ENCODE data around the gene ENOX2. TPM values are rescaled to one million over a fixed set of nuclear protein-coding genes. Genes with fewer than 3 reads are reported as not detected.
"Not testable (repeated sequence)": the region's sequence is repeated elsewhere in the genome, so short reads cannot be mapped to it uniquely, and the experiment has no call there.

Gene ENOX2
- total and polyA plus RNA-seq, 3 donors from 2014 or later, result 19.4 to 22.8 (median 20.1) TPM

DNA sequence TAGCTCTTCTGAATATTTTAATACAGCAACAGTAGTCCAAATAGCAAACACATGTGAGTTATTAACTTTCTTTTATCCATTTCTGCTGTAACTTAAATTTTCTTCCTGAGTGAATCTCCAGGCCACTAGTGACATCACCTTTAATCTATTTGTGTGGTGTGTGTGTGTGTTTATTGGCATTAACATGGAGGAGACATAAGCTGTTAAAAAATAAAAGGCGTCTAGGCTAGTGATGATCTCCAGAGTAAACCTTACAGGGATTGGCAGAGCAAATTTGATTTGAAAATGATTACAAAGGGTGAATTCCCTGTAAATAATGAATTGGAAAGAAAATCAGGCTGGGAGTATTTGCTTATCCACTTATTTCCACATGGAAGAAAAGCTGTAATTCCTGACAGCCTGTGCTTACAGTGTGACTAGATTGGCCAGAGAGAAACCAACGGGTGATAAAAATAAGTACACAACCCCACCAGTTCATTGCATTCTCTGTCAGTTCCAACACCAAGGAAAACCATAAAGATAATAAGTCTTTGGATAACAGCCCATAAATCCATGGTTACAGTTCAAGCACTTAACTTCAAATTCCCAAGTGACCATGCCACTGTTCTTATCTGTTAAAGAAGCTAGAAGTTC is 186.1 kb downstream of the ENOX2 start:
- Histone ChIP-seq H3K36me3 (ENCODE audit: low read depth, missing control alignments) (no peaks in the 10 kb centered on the region), H3K4me1 (no peaks in the 10 kb centered on the region), H3K27me3 (no peaks in the 10 kb centered on the region), H3K4me3 (no peak overlapping the region), H3K27ac (no peak overlapping the region), H3K9me3 (no peaks in the 10 kb centered on the region)
- intact Hi-C loops (cut with DNase I; ENCODE audit: low total_unique reads), result no loop called here
- no peak for DNase-seq
- TF ChIP-seq POLR2A (IDR thresholded peaks at IDR 0.05), result no peak
- TF ChIP-seq, protein P1, sequence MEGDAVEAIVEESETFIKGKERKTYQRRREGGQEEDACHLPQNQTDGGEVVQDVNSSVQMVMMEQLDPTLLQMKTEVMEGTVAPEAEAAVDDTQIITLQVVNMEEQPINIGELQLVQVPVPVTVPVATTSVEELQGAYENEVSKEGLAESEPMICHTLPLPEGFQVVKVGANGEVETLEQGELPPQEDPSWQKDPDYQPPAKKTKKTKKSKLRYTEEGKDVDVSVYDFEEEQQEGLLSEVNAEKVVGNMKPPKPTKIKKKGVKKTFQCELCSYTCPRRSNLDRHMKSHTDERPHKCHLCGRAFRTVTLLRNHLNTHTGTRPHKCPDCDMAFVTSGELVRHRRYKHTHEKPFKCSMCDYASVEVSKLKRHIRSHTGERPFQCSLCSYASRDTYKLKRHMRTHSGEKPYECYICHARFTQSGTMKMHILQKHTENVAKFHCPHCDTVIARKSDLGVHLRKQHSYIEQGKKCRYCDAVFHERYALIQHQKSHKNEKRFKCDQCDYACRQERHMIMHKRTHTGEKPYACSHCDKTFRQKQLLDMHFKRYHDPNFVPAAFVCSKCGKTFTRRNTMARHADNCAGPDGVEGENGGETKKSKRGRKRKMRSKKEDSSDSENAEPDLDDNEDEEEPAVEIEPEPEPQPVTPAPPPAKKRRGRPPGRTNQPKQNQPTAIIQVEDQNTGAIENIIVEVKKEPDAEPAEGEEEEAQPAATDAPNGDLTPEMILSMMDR (IDR thresholded peaks at IDR 0.05), result no peak
- 50 to 67% methylated on average over 2 of the region's 2 CpGs for WGBS, 2 donors

DNA sequence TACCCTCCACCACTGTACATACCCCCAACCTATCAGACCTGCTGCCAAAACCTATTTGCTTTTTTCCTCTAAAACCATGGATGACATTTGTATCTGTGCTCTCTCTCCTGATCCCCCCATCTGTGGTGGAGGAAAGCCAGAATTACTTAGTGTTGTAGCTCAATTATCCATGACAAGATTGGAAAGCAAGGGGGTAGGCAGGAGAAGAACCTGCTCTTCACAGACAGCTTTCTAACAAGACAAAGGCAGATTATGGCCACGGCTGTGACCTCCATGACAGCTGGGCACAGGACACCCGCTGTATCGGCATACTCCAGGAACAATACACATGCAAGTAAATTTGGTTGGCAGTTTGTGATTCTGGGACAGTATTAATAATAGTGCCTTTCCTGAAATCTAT is 186.7 kb downstream of the ENOX2 start:
- no peak for DNase-seq
- H3K4me1 ChIP-seq, result no peaks in the 10 kb centered on the region
- H3K27me3 ChIP-seq, result no peaks in the 10 kb centered on the region
- 97 to 100% methylated on average over 3 of the region's 3 CpGs for WGBS, 2 donors
- no peak for TF ChIP-seq POLR2A (IDR thresholded peaks at IDR 0.05)
- TF ChIP-seq, protein P1 (IDR thresholded peaks at IDR 0.05), result no peak
- H3K4me3 ChIP-seq, result no peak overlapping the region
- intact Hi-C loops (cut with DNase I; ENCODE audit: low total_unique reads), result no loop called here
- no peaks in the 10 kb centered on the region for H3K9me3 ChIP-seq
- H3K27ac ChIP-seq, result no peak overlapping the region
- no peaks in the 10 kb centered on the region for H3K36me3 ChIP-seq (ENCODE audit: low read depth, missing control alignments)

DNA sequence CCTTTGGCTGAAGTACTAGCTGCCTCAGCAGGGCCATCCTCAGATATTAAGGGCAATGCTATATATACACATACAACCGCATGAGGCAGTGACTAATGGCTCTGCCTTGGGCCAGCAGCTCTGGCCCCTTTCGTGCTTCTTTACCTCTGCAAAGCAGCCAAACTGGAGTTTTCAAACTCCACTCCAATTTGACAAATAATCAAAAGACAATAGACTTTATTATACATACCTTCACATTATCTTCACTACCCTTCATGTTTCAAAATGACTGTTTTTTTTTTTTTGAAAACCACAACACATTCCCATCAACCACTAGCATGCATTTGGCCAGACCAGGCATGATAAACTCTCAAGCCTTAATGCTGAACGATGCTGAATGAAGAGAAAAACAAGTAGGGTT is 187.7 kb downstream of the ENOX2 start:
- Histone ChIP-seq H3K36me3 (ENCODE audit: low read depth, missing control alignments) (no peaks in the 10 kb centered on the region), H3K9me3 (no peaks in the 10 kb centered on the region), H3K4me3 (no peak overlapping the region), H3K27me3 (no peaks in the 10 kb centered on the region), H3K27ac (no peak overlapping the region), H3K4me1 (no peaks in the 10 kb centered on the region)
- intact Hi-C loops (cut with DNase I; ENCODE audit: low total_unique reads), result no loop called here
- no peak for TF ChIP-seq POLR2A (IDR thresholded peaks at IDR 0.05)
- TF ChIP-seq, protein P1 (IDR thresholded peaks at IDR 0.05), result no peak
- 83 to 94% methylated on average over 3 of the region's 3 CpGs for WGBS, 2 donors
- DNase-seq, result no peak

DNA sequence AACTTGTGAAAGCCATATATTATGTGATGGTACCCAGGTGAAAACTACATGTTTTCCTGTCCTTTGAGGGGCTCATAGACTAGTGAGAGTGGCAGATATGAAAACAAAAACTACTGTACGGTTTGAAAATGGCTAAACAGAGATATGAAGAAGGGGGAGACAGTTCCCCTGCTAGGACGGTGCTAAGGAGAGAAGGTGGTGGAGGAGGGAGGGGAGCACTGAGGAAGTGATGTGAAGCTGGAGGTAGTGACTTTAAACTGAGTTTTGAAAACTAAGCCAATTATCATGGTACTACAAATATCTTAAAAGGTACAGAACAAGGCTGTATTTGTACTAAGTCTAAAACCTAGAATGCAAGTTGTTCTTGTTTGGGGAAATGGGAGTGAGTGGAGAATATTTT is 188.3 kb downstream of the ENOX2 start:
- TF ChIP-seq, protein P1 (IDR thresholded peaks at IDR 0.05), result no peak
- TF ChIP-seq POLR2A (IDR thresholded peaks at IDR 0.05), result no peak
- intact Hi-C loops (cut with DNase I; ENCODE audit: low total_unique reads), result no loop called here
- DNase-seq, result no peak
- 71 to 85% methylated on average over 2 of the region's 2 CpGs for WGBS, 2 donors
- H3K9me3 ChIP-seq, result no peaks in the 10 kb centered on the region
- H3K4me3 ChIP-seq, result no peak overlapping the region
- H3K4me1 ChIP-seq, result no peaks in the 10 kb centered on the region
- no peaks in the 10 kb centered on the region for H3K27me3 ChIP-seq
- no peak overlapping the region for H3K27ac ChIP-seq
- H3K36me3 ChIP-seq (ENCODE audit: low read depth, missing control alignments), result no peaks in the 10 kb centered on the region

DNA sequence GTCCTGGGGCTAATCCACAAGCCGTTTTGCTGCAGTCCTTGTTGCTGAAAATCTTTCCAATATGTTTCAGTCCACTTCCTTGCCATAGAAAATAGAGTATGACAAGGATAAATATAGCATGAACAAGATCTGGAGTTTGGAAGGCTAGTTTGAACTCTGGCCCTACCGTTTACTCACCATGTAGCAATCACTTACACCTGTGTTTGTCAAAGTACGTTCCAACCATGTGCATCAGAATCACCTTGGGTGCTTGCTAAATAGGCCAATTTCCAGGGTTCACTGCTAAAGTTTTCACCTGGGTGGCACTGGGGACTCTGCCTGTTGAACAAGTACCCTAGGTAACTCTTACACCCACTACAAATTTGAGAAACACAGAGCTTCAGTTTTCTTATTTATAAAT is 188.9 kb downstream of the ENOX2 start:
- Histone ChIP-seq H3K27ac (no peak overlapping the region), H3K4me1 (no peaks in the 10 kb centered on the region), H3K36me3 (ENCODE audit: low read depth, missing control alignments) (no peaks in the 10 kb centered on the region), H3K27me3 (no peaks in the 10 kb centered on the region), H3K9me3 (no peaks in the 10 kb centered on the region), H3K4me3 (no peak overlapping the region)
- WGBS, 2 donors, result 79 to 80% methylated on average over 3 of the region's 3 CpGs
- TF ChIP-seq, protein P1 (IDR thresholded peaks at IDR 0.05), result no peak
- no peak for TF ChIP-seq POLR2A (IDR thresholded peaks at IDR 0.05)
- intact Hi-C loops (cut with DNase I; ENCODE audit: low total_unique reads), result no loop called here
- no peak for DNase-seq

DNA sequence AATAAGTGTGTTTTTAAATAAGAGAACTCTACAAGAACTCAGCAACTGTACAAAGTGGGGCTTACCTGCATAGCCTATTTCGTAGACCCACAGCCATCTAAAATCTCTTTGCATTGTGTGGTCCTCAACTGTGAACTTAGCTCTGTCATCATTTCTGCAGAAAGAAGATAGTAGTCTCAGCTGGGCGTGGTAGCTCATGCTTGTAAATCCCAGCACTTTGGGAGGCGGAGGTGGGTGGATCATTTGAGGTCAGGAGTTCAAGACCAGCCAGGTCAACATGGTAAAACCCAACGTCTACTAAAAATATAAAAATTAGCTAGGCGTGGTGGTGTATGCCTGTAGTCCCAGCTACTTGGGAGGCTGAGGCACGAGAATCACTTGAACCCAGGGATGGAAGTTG is 193.8 kb downstream of the ENOX2 start:
- not testable (repeated sequence) for H3K27ac ChIP-seq, DNase-seq
- 98 to 100% methylated on average over 5 to 6 of the region's 6 CpGs for WGBS, 2 donors

More for the DNA sequence above, 193.8 kb downstream of the ENOX2 start:
- H3K9me3 ChIP-seq; H3K36me3 ChIP-seq (ENCODE audit: low read depth, missing control alignments); H3K27me3 ChIP-seq; H3K4me3 ChIP-seq; intact Hi-C loops (cut with DNase I; ENCODE audit: low total_unique reads); H3K4me1 ChIP-seq: not testable (repeated sequence)

Data from testis (tissue), 3 donors.